Activated T-helper 17 cell treated with anti-CD3 and anti-CD28 coated beads, Interleukin-2, amount 50 U/mL, for 72 hours (primary cell): ENCODE measurements around the gene KLHL40. TPM values are rescaled to one million over a fixed set of nuclear protein-coding genes. Genes with fewer than 3 reads are reported as not detected.

ENCODE experiments used
- ATAC-seq: fragments of 150-1000 bp; cut with Tn5 transposase; replicated peaks from 2 replicates; pipeline ENCODE4 v1.10.0; 2021; ENCODE audit warnings: mild to moderate bottlenecking, moderate library complexity
- H3K27ac Mint-ChIP-seq: one replicate; pipeline ENCODE4 v1.8.0; 2022; ENCODE audit warnings: mixed read lengths
- H3K27me3 Mint-ChIP-seq: one replicate; pipeline ENCODE4 v1.8.0; 2022; ENCODE audit warnings: mixed read lengths
- H3K36me3 Mint-ChIP-seq: one replicate; pipeline ENCODE4 v1.8.0; 2022; ENCODE audit warnings: low read depth, mild to moderate bottlenecking, mixed read lengths
- H3K4me1 Mint-ChIP-seq: one replicate; pipeline ENCODE4 v1.8.0; 2022; ENCODE audit warnings: mixed read lengths
- H3K4me3 Mint-ChIP-seq: one replicate; pipeline ENCODE4 v1.8.0; 2022; ENCODE audit warnings: mild to moderate bottlenecking, mixed read lengths
- H3K9me3 Mint-ChIP-seq: one replicate; pipeline ENCODE4 v1.8.0; 2022; ENCODE audit warnings: mixed read lengths
- total RNA-seq, 2 donors: library from RNA; stranded (reverse); gene quantifications; one replicate each; pipeline ENCODE4 v1.2.3, GENCODE V29; 2022

Gene KLHL40
- total RNA-seq, 2 donors from 2014 or later: not detected

GRCh38 chr3:42733501-42734262 lies 48.3 kb downstream of the KLHL40 start:
- Mint-ChIP-seq H3K36me3 (no peaks in the 10 kb centered on the region), H3K27me3 (no peaks in the 10 kb centered on the region), H3K27ac (no peak overlapping the region), H3K9me3 (no peaks in the 10 kb centered on the region), H3K4me3 (no peak overlapping the region), H3K4me1 (no peaks in the 10 kb centered on the region)
- ATAC-seq: no peak

- Mint-ChIP-seq H3K4me3 (no peak overlapping the region), H3K4me1 (no peaks in the 10 kb centered on the region), H3K27ac (no peak overlapping the region), H3K9me3 (no peaks in the 10 kb centered on the region), H3K27me3 (no peaks in the 10 kb centered on the region), H3K36me3 (no peaks in the 10 kb centered on the region)
- ATAC-seq: no peak
Measured at GRCh38 chr3:42734263-42734860, 49.0 kb downstream of the KLHL40 start.

- ATAC-seq: no peak
- no peaks in the 10 kb centered on the region for H3K27me3 Mint-ChIP-seq
- H3K27ac Mint-ChIP-seq: no peak overlapping the region
- no peaks in the 10 kb centered on the region for H3K4me1 Mint-ChIP-seq
- no peaks in the 10 kb centered on the region for H3K9me3 Mint-ChIP-seq
- H3K4me3 Mint-ChIP-seq: no peak overlapping the region
- no peaks in the 10 kb centered on the region for H3K36me3 Mint-ChIP-seq
Measured at GRCh38 chr3:42735019-42735418, 49.7 kb downstream of the KLHL40 start.

- Mint-ChIP-seq H3K4me3 (no peak overlapping the region), H3K27me3 (no peaks in the 10 kb centered on the region), H3K27ac (no peak overlapping the region), H3K9me3 (no peaks in the 10 kb centered on the region), H3K4me1 (no peaks in the 10 kb centered on the region), H3K36me3 (no peaks in the 10 kb centered on the region)
- no peak for ATAC-seq
Measured at GRCh38 chr3:42735615-42736014, 50.3 kb downstream of the KLHL40 start.

GRCh38 chr3:42736081-42736480 lies 50.7 kb downstream of the KLHL40 start:
- no peaks in the 10 kb centered on the region for H3K9me3 Mint-ChIP-seq

GRCh38 chr3:42736531-42736930 lies 51.2 kb downstream of the KLHL40 start:
- no peaks in the 10 kb centered on the region for H3K36me3 Mint-ChIP-seq
- no peak overlapping the region for H3K27ac Mint-ChIP-seq
- no peaks in the 10 kb centered on the region for H3K27me3 Mint-ChIP-seq
- no peak for ATAC-seq
- H3K4me3 Mint-ChIP-seq: no peak overlapping the region
- H3K4me1 Mint-ChIP-seq: no peaks in the 10 kb centered on the region
- H3K9me3 Mint-ChIP-seq: no peaks in the 10 kb centered on the region

More at GRCh38 chr3:42736081-42736480, 50.7 kb downstream of the KLHL40 start:
- no peak for ATAC-seq
- no peak overlapping the region for H3K27ac Mint-ChIP-seq
- H3K4me1 Mint-ChIP-seq: no peaks in the 10 kb centered on the region
- H3K4me3 Mint-ChIP-seq: no peak overlapping the region
- H3K36me3 Mint-ChIP-seq: no peaks in the 10 kb centered on the region
- no peaks in the 10 kb centered on the region for H3K27me3 Mint-ChIP-seq

GRCh38 chr3:42739401-42740158 lies 54.2 kb downstream of the KLHL40 start:
- H3K4me1 Mint-ChIP-seq: no peaks in the 10 kb centered on the region
- H3K27me3 Mint-ChIP-seq: no peaks in the 10 kb centered on the region
- no peaks in the 10 kb centered on the region for H3K9me3 Mint-ChIP-seq
- no peaks in the 10 kb centered on the region for H3K36me3 Mint-ChIP-seq
- no peak overlapping the region for H3K27ac Mint-ChIP-seq
- ATAC-seq: no peak
- H3K4me3 Mint-ChIP-seq: no peak overlapping the region

GRCh38 chr3:42741796-42742195 lies 56.5 kb downstream of the KLHL40 start:
- Mint-ChIP-seq H3K27me3 (no peaks in the 10 kb centered on the region), H3K9me3 (no peaks in the 10 kb centered on the region), H3K4me3 (no peak overlapping the region), H3K4me1 (no peaks in the 10 kb centered on the region), H3K27ac (no peak overlapping the region), H3K36me3 (no peaks in the 10 kb centered on the region)
- no peak for ATAC-seq

Other genes starting within 250 kb of the KLHL40 start
- gene VIPR1, start 182.9 kb upstream of the KLHL40 start, total RNA-seq: 10 to 100 TPM in 1 of 2 donors, 1 to 10 TPM in 1; 1.9 to 12.1 TPM
- gene SEC22C, start 103.6 kb upstream of the KLHL40 start, total RNA-seq: 10 to 100 TPM; 32.3 to 46.9 TPM
- 10 to 100 TPM; 55.7 to 69.8 TPM for gene SS18L2, start 94.7 kb upstream of the KLHL40 start, total RNA-seq
- gene NKTR, start 84.9 kb upstream of the KLHL40 start, total RNA-seq: 100 to 1,000 TPM in 1 of 2 donors, 10 to 100 TPM in 1; 81.8 to 122 TPM
- gene ZBTB47, start 31.8 kb upstream of the KLHL40 start, total RNA-seq: 1 to 10 TPM in 1 of 2 donors, under 1 TPM in 1; 0.19 to 1.2 TPM
- not detected for gene HHATL, start 17.3 kb downstream of the KLHL40 start, total RNA-seq
- gene CCDC13, start 87.7 kb downstream of the KLHL40 start, total RNA-seq: under 1 TPM in 1 of 2 donors, not detected in 1; 0.24 TPM
- 10 to 100 TPM; 46.4 to 84.4 TPM for gene HIGD1A, start 119.0 kb downstream of the KLHL40 start, total RNA-seq
- gene ACKR2, start 123.9 kb downstream of the KLHL40 start, total RNA-seq: 1 to 10 TPM in 1 of 2 donors, under 1 TPM in 1; 0.77 to 1.3 TPM
- not detected for gene CYP8B1, start 190.3 kb downstream of the KLHL40 start, total RNA-seq
- gene ZNF662, start 220.6 kb downstream of the KLHL40 start, total RNA-seq: under 1 TPM; 0.06 to 0.24 TPM